Testis (tissue), 2 donors: Measurements from ENCODE around the gene MINK1.

Experiments used
- POLR2A ChIP-seq: fragments of 450-650 bp; IDR thresholded peaks from one replicate; pipeline ENCODE4 v1.6.1; 2017; ENCODE audit warnings: antibody characterized with exemption, mild to moderate bottlenecking, moderate library complexity
- TF ChIP-seq, protein P1 (sequence below), 3 experiments: fragments of 450-650 bp in 2 of 3; fragments of 200-600 bp in 1 of 3; sonication (generic) in 1 of 3; IDR thresholded peaks; one replicate each; pipeline ENCODE4 v1.5.1; 2016 to 2019; ENCODE audit warnings: antibody characterized with exemption in 3 of 3, mild to moderate bottlenecking in 2 of 3, moderate library complexity in 1 of 3

DNA sequence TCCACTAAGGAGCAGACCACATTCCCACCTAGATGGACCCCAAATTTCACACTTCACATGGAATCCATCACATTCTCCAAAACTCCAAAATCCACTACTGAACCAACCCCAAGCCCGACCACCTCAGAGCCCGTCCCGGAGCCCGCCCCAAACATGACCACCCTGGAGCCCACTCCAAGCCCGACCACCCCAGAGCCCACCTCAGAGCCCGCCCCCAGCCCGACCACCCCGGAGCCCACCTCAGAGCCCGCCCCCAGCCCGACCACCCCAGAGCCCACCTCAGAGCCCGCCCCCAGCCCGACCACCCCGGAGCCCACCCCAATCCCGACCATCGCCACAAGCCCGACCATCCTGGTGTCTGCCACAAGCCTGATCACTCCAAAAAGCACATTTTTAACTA is 100.5 kb downstream of the MINK1 start:
- TF ChIP-seq, protein P1, sequence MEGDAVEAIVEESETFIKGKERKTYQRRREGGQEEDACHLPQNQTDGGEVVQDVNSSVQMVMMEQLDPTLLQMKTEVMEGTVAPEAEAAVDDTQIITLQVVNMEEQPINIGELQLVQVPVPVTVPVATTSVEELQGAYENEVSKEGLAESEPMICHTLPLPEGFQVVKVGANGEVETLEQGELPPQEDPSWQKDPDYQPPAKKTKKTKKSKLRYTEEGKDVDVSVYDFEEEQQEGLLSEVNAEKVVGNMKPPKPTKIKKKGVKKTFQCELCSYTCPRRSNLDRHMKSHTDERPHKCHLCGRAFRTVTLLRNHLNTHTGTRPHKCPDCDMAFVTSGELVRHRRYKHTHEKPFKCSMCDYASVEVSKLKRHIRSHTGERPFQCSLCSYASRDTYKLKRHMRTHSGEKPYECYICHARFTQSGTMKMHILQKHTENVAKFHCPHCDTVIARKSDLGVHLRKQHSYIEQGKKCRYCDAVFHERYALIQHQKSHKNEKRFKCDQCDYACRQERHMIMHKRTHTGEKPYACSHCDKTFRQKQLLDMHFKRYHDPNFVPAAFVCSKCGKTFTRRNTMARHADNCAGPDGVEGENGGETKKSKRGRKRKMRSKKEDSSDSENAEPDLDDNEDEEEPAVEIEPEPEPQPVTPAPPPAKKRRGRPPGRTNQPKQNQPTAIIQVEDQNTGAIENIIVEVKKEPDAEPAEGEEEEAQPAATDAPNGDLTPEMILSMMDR (IDR thresholded peaks at IDR 0.05) = no peak
- no peak for TF ChIP-seq POLR2A
